Stomach (tissue), 4 donors: ENCODE data around the gene KIAA1217.

Experiments
- POLR2A ChIP-seq, 4 donors: fragments of 450-650 bp; IDR thresholded peaks; one replicate each; pipeline ENCODE4 v1.6.1; 2016; ENCODE audit warnings: antibody characterized with exemption in 4 of 4, control low read depth in 2 of 4, mild to moderate bottlenecking in 1 of 4, moderate library complexity in 1 of 4
- TF ChIP-seq, protein P1 (sequence below), 7 experiments: fragments of 450-650 bp in 4 of 7; fragments of 200-600 bp in 3 of 7; sonication (generic) in 3 of 7; IDR thresholded peaks; one replicate each; pipeline ENCODE4 v1.5.1; 2016 to 2019; ENCODE audit warnings: antibody characterized with exemption in 7 of 7, control low read depth in 2 of 7, mild to moderate bottlenecking in 1 of 7

DNA sequence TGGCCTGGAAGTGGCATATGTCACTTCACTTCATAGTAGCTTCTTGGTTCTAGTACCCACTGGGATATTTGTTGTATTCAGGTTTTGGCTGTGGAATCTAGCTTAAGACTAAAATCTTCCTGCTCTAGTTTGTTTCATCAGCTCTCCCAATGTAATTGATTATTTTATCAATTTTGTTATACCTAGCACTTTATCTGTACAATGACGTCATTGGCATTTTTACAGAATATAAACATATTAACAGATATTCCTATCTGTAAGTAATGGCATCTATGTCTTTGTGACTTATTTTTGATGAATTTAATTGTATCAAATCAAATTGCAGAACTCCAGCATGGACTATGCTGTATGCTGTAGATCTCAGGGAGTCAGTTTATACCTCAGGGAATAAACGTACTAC, 19.7 kb downstream of the KIAA1217 start:
- TF ChIP-seq, protein P1, sequence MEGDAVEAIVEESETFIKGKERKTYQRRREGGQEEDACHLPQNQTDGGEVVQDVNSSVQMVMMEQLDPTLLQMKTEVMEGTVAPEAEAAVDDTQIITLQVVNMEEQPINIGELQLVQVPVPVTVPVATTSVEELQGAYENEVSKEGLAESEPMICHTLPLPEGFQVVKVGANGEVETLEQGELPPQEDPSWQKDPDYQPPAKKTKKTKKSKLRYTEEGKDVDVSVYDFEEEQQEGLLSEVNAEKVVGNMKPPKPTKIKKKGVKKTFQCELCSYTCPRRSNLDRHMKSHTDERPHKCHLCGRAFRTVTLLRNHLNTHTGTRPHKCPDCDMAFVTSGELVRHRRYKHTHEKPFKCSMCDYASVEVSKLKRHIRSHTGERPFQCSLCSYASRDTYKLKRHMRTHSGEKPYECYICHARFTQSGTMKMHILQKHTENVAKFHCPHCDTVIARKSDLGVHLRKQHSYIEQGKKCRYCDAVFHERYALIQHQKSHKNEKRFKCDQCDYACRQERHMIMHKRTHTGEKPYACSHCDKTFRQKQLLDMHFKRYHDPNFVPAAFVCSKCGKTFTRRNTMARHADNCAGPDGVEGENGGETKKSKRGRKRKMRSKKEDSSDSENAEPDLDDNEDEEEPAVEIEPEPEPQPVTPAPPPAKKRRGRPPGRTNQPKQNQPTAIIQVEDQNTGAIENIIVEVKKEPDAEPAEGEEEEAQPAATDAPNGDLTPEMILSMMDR (IDR thresholded peaks at IDR 0.05) = no peak
- TF ChIP-seq POLR2A (IDR thresholded peaks at IDR 0.05) = no peak
